T-helper 1 cell treated with Interleukin-12 subunit alpha and Interleukin-12 subunit beta and Interleukin-4 antibody, amounts not matched to agents 30 μg/mL and 1 μg/mL, for 36 hours (primary cell): ENCODE data around the gene DNMT3L.
"Not testable (repeated sequence)": the region's sequence is repeated elsewhere in the genome, so short reads cannot be mapped to it uniquely, and the experiment has no call there.

ENCODE experiments used
- H3K27ac Mint-ChIP-seq: one replicate; pipeline ENCODE4 v1.8.0; 2021; ENCODE audit warnings: mild to moderate bottlenecking, mixed read lengths
- H3K27me3 Mint-ChIP-seq: one replicate; pipeline ENCODE4 v1.8.0; 2021; ENCODE audit warnings: low read depth, mixed read lengths
- H3K36me3 Mint-ChIP-seq: one replicate; pipeline ENCODE4 v1.8.0; 2021; ENCODE audit warnings: low read depth, mixed read lengths
- H3K4me1 Mint-ChIP-seq: one replicate; pipeline ENCODE4 v1.8.0; 2021; ENCODE audit warnings: low read depth, mixed read lengths
- H3K4me3 Mint-ChIP-seq: one replicate; pipeline ENCODE4 v1.8.0; 2021; ENCODE audit warnings: mild to moderate bottlenecking, moderate library complexity, mixed read lengths
- H3K9me3 Mint-ChIP-seq: one replicate; pipeline ENCODE4 v1.8.0; 2021; ENCODE audit warnings: mixed read lengths

Gene DNMT3L

GRCh38 chr21:44289381-44290010 is 27.8 kb upstream of the DNMT3L start:
- no peaks in the 10 kb centered on the region for H3K36me3 Mint-ChIP-seq
- peaks cover 2% of the 10 kb centered on the region for H3K4me1 Mint-ChIP-seq
- no peak overlapping the region for H3K27ac Mint-ChIP-seq
- H3K27me3 Mint-ChIP-seq: no peaks in the 10 kb centered on the region
- no peaks in the 10 kb centered on the region for H3K9me3 Mint-ChIP-seq
- H3K4me3 Mint-ChIP-seq: no peak overlapping the region

GRCh38 chr21:44288251-44289110 is 26.8 kb upstream of the DNMT3L start:
- Mint-ChIP-seq H3K4me1 (peaks cover 5% of the 10 kb centered on the region), H3K27me3 (no peaks in the 10 kb centered on the region), H3K9me3 (no peaks in the 10 kb centered on the region), H3K4me3 (no peak overlapping the region), H3K27ac (no peak overlapping the region), H3K36me3 (no peaks in the 10 kb centered on the region)

GRCh38 chr21:44286716-44287632 is 25.3 kb upstream of the DNMT3L start:
- Mint-ChIP-seq H3K4me3 (no peak overlapping the region), H3K27me3 (no peaks in the 10 kb centered on the region), H3K36me3 (no peaks in the 10 kb centered on the region), H3K9me3 (no peaks in the 10 kb centered on the region), H3K4me1 (peaks cover 5% of the 10 kb centered on the region), H3K27ac (no peak overlapping the region)

- Mint-ChIP-seq H3K27ac (no peak overlapping the region), H3K27me3 (no peaks in the 10 kb centered on the region), H3K4me1 (peaks cover 5% of the 10 kb centered on the region), H3K36me3 (no peaks in the 10 kb centered on the region), H3K9me3 (no peaks in the 10 kb centered on the region), H3K4me3 (no peak overlapping the region)
Measured at GRCh38 chr21:44286086-44286715, 24.5 kb upstream of the DNMT3L start.

- Mint-ChIP-seq H3K4me3 (no peak within 1 kb of the TSS), H3K27me3 (no peaks in the 10 kb centered on the region), H3K27ac (no peak within 1 kb of the TSS), H3K9me3 (no peaks in the 10 kb centered on the region), H3K4me1 (peaks cover 5% of the 10 kb centered on the region), H3K36me3 (no peaks in the 10 kb centered on the region)
Measured at GRCh38 chr21:44285138-44285992, 23.7 kb upstream of the DNMT3L start, which contains the start of gene AIRE. Gene AIRE, plus strand, starts transcription at chr21:44285876. Its CDS starts 131 bp downstream, at chr21:44286007.

GRCh38 chr21:44283948-44284347 is 22.3 kb upstream of the DNMT3L start:
- Mint-ChIP-seq H3K27me3 (no peaks in the 10 kb centered on the region), H3K36me3 (no peaks in the 10 kb centered on the region), H3K9me3 (no peaks in the 10 kb centered on the region), H3K4me1 (peaks cover 5% of the 10 kb centered on the region), H3K27ac (no peak overlapping the region), H3K4me3 (no peak overlapping the region)

- H3K27ac Mint-ChIP-seq, H3K27me3 Mint-ChIP-seq, H3K9me3 Mint-ChIP-seq, H3K36me3 Mint-ChIP-seq, H3K4me1 Mint-ChIP-seq, H3K4me3 Mint-ChIP-seq: not testable (repeated sequence)
Measured at GRCh38 chr21:44283211-44283785, 21.6 kb upstream of the DNMT3L start.

- Mint-ChIP-seq H3K36me3 (no peaks in the 10 kb centered on the region), H3K27me3 (peaks cover 4% of the 10 kb centered on the region), H3K4me3 (no peak overlapping the region), H3K27ac (no peak overlapping the region), H3K4me1 (peaks cover 3% of the 10 kb centered on the region), H3K9me3 (no peaks in the 10 kb centered on the region)
Measured at GRCh38 chr21:44282370-44282769, 20.7 kb upstream of the DNMT3L start.

GRCh38 chr21:44281801-44282200 is 20.1 kb upstream of the DNMT3L start:
- H3K9me3 Mint-ChIP-seq: no peaks in the 10 kb centered on the region
- H3K4me3 Mint-ChIP-seq: no peak overlapping the region
- no peaks in the 10 kb centered on the region for H3K36me3 Mint-ChIP-seq
- H3K4me1 Mint-ChIP-seq: peaks cover 3% of the 10 kb centered on the region
- no peak overlapping the region for H3K27ac Mint-ChIP-seq
- H3K27me3 Mint-ChIP-seq: peaks cover 4% of the 10 kb centered on the region

GRCh38 chr21:44279354-44280260 is 17.9 kb upstream of the DNMT3L start:
- Mint-ChIP-seq H3K27me3 (peaks cover 16% of the 10 kb centered on the region), H3K27ac (no peak overlapping the region), H3K36me3 (no peaks in the 10 kb centered on the region), H3K9me3 (no peaks in the 10 kb centered on the region), H3K4me1 (peaks cover 3% of the 10 kb centered on the region), H3K4me3 (no peak overlapping the region)

GRCh38 chr21:44275041-44275440 is 13.3 kb upstream of the DNMT3L start:
- peaks cover 23% of the 10 kb centered on the region for H3K27me3 Mint-ChIP-seq
- no peaks in the 10 kb centered on the region for H3K9me3 Mint-ChIP-seq
- no peaks in the 10 kb centered on the region for H3K4me1 Mint-ChIP-seq
- H3K4me3 Mint-ChIP-seq: no peak overlapping the region
- no peaks in the 10 kb centered on the region for H3K36me3 Mint-ChIP-seq
- no peak overlapping the region for H3K27ac Mint-ChIP-seq

GRCh38 chr21:44273046-44273445 is 11.3 kb upstream of the DNMT3L start:
- no peak overlapping the region for H3K4me3 Mint-ChIP-seq
- H3K36me3 Mint-ChIP-seq: no peaks in the 10 kb centered on the region
- no peaks in the 10 kb centered on the region for H3K9me3 Mint-ChIP-seq
- H3K27me3 Mint-ChIP-seq: peaks cover 26% of the 10 kb centered on the region
- H3K4me1 Mint-ChIP-seq: no peaks in the 10 kb centered on the region
- no peak overlapping the region for H3K27ac Mint-ChIP-seq
